Tibial nerve (tissue), 4 donors: Measurements from ENCODE around the gene CDC16. TPM values are rescaled to one million over a fixed set of nuclear protein-coding genes. Genes with fewer than 3 reads are reported as not detected.

Experiments
- DNase-seq, 2 donors: peaks; one replicate each; pipeline ENCODE4 v3.0.0-alpha.2; 2019; ENCODE audit warnings: low spot score in 2 of 2
- H3K27ac ChIP-seq, 4 donors: fragments of 200-600 bp; sonication (generic) in 3 of 4; one replicate each; pipeline ENCODE4 v1.5.1; 2017 to 2019; ENCODE audit warnings: mild to moderate bottlenecking in 1 of 4
- H3K27me3 ChIP-seq, 2 donors: fragments of 200-600 bp; sonication (generic) in 1 of 2; one replicate each; pipeline versions ENCODE4 v1.5.1 to v1.6.0; 2017 to 2019
- H3K36me3 ChIP-seq, 3 donors: fragments of 200-600 bp; sonication (generic); one replicate each; pipeline ENCODE4 v1.5.1; 2018 to 2019
- H3K4me1 ChIP-seq, 4 donors: fragments of 200-600 bp; sonication (generic) in 3 of 4; one replicate each; pipeline ENCODE4 v1.5.1; 2017 to 2019
- H3K4me3 ChIP-seq, 4 donors: fragments of 200-600 bp; sonication (generic) in 3 of 4; one replicate each; pipeline ENCODE4 v1.5.1; 2017 to 2019; ENCODE audit warnings: mild to moderate bottlenecking in 1 of 4, moderate library complexity in 1 of 4
- H3K9me3 ChIP-seq, 4 donors: fragments of 200-600 bp; sonication (generic) in 3 of 4; one replicate each; pipeline ENCODE4 v1.5.1; 2017 to 2019
- EP300 ChIP-seq, 2 donors: sonication (generic); formaldehyde crosslinking; IDR thresholded peaks; one replicate each; pipeline ENCODE4 v1.6.1; 2017; ENCODE audit warnings: antibody characterized with exemption in 2 of 2, mild to moderate bottlenecking in 1 of 2
- POLR2A ChIP-seq, 2 donors: fragments of 450-650 bp; IDR thresholded peaks; one replicate each; pipeline ENCODE4 v1.6.1; 2017; ENCODE audit warnings: antibody characterized with exemption in 2 of 2, mild to moderate bottlenecking in 2 of 2, moderate library complexity in 2 of 2
- WGBS, 2 donors: methylation state at CpG; one replicate each; pipeline ENCODE4 v1.1.5; 2018; 5-methylcytosine and 5-hydroxymethylcytosine counted together
- total RNA-seq, 4 donors: library from RNA; depleted of rRNA; stranded (reverse); fragments of >200 nt; gene quantifications; one replicate each; pipeline ENCODE4 v1.1.0, GENCODE V29; 2016
- TF ChIP-seq, protein P1 (sequence below), 5 experiments: fragments of 200-600 bp in 3 of 5; fragments of 450-650 bp in 2 of 5; sonication (generic) in 3 of 5; IDR thresholded peaks; one replicate each; pipeline ENCODE4 v1.5.1; 2016 to 2019; ENCODE audit warnings: antibody characterized with exemption in 5 of 5, mild to moderate bottlenecking in 3 of 5, moderate library complexity in 2 of 5

The CDC16 gene
- total RNA-seq, 4 donors from 2014 or later, result 43.9 to 87.0 (median 70.2) TPM

- H3K4me1 ChIP-seq, result peaks cover 0 to 21% (median 10%) of the 10 kb centered on the region in 4 donors
- WGBS, 2 donors, result 90 to 92% methylated on average over 7 of the region's 7 CpGs
- H3K4me3 ChIP-seq, result no peak overlapping the region
- no peaks in the 10 kb centered on the region for H3K9me3 ChIP-seq
- no peaks in the 10 kb centered on the region for H3K27me3 ChIP-seq
- H3K27ac ChIP-seq, result no peak overlapping the region
- peaks cover 0 to 61% (median 6%) of the 10 kb centered on the region in 3 donors for H3K36me3 ChIP-seq
- no peak for TF ChIP-seq EP300 (IDR thresholded peaks at IDR 0.05)
- TF ChIP-seq POLR2A (IDR thresholded peaks at IDR 0.05), result no peak
- TF ChIP-seq, protein P1, sequence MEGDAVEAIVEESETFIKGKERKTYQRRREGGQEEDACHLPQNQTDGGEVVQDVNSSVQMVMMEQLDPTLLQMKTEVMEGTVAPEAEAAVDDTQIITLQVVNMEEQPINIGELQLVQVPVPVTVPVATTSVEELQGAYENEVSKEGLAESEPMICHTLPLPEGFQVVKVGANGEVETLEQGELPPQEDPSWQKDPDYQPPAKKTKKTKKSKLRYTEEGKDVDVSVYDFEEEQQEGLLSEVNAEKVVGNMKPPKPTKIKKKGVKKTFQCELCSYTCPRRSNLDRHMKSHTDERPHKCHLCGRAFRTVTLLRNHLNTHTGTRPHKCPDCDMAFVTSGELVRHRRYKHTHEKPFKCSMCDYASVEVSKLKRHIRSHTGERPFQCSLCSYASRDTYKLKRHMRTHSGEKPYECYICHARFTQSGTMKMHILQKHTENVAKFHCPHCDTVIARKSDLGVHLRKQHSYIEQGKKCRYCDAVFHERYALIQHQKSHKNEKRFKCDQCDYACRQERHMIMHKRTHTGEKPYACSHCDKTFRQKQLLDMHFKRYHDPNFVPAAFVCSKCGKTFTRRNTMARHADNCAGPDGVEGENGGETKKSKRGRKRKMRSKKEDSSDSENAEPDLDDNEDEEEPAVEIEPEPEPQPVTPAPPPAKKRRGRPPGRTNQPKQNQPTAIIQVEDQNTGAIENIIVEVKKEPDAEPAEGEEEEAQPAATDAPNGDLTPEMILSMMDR (IDR thresholded peaks at IDR 0.05), result no peak
- DNase-seq, result no peak
Measured at GRCh38 chr13:114237415-114238112, 2.9 kb downstream of the CDC16 start.

GRCh38 chr13:114241918-114242317 is 7.2 kb downstream of the CDC16 start:
- DNase-seq, result no peak
- Histone ChIP-seq H3K9me3 (no peaks in the 10 kb centered on the region), H3K36me3 (peaks cover 0 to 99% (median 21%) of the 10 kb centered on the region in 3 donors), H3K4me3 (no peak overlapping the region), H3K27me3 (no peaks in the 10 kb centered on the region), H3K27ac (no peak overlapping the region), H3K4me1 (peaks cover 0 to under 1% (median 0%) of the 10 kb centered on the region in 4 donors)
- 93 to 96% methylated on average over 6 of the region's 6 CpGs for WGBS, 2 donors
- TF ChIP-seq, protein P1 (IDR thresholded peaks at IDR 0.05), result no peak
- no peak for TF ChIP-seq EP300 (IDR thresholded peaks at IDR 0.05)
- TF ChIP-seq POLR2A (IDR thresholded peaks at IDR 0.05), result no peak

DNA sequence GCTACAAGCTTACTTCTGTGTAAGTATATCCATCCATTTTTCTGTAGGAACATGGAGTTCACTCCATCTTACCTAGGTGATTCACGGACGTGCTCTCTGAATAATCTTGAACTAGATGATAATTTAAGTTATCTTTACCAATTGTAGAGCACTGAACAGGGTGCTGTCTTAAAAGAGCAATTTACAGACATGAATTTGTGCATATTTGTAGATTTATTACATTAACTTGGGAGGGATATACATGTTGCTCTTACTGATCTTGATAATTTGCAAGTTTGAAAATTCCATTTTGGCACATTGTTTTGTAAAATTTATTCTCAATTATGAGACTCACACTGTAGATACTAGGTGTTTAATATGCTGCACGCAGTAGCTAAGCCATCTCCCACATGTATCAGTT is 9.3 kb downstream of the CDC16 start:
- no peaks in the 10 kb centered on the region for H3K9me3 ChIP-seq
- peaks cover 0 to 99% (median 24%) of the 10 kb centered on the region in 3 donors for H3K36me3 ChIP-seq
- no peak for DNase-seq
- TF ChIP-seq EP300 (IDR thresholded peaks at IDR 0.05) (no peak), POLR2A (IDR thresholded peaks at IDR 0.05) (no peak)
- TF ChIP-seq, protein P1 (IDR thresholded peaks at IDR 0.05), result no peak
- no peak overlapping the region for H3K27ac ChIP-seq
- H3K4me3 ChIP-seq, result no peak overlapping the region
- H3K27me3 ChIP-seq, result no peaks in the 10 kb centered on the region
- H3K4me1 ChIP-seq, result no peaks in the 10 kb centered on the region
- WGBS, 2 donors, result 88 to 93% methylated on average over 3 of the region's 3 CpGs

- WGBS, 2 donors, result 81 to 84% methylated on average over 5 of the region's 5 CpGs
- no peaks in the 10 kb centered on the region for H3K9me3 ChIP-seq
- DNase-seq, result no peak
- H3K4me3 ChIP-seq, result no peak overlapping the region
- H3K27me3 ChIP-seq, result no peaks in the 10 kb centered on the region
- H3K4me1 ChIP-seq, result no peaks in the 10 kb centered on the region
- H3K36me3 ChIP-seq, result peaks cover 0 to 99% (median 24%) of the 10 kb centered on the region in 3 donors
- no peak for TF ChIP-seq EP300 (IDR thresholded peaks at IDR 0.05)
- TF ChIP-seq, protein P1 (IDR thresholded peaks at IDR 0.05), result no peak
- TF ChIP-seq POLR2A (IDR thresholded peaks at IDR 0.05), result no peak
- no peak overlapping the region for H3K27ac ChIP-seq
Measured at GRCh38 chr13:114244637-114245036, 9.9 kb downstream of the CDC16 start.

- no peak for DNase-seq
- 56 to 70% methylated on average over 3 of the region's 3 CpGs for WGBS, 2 donors
- Histone ChIP-seq H3K4me3 (no peak overlapping the region), H3K27ac (no peak overlapping the region), H3K4me1 (no peaks in the 10 kb centered on the region), H3K27me3 (no peaks in the 10 kb centered on the region), H3K36me3 (peaks cover 3 to 99% (median 27%) of the 10 kb centered on the region in 3 donors), H3K9me3 (no peaks in the 10 kb centered on the region)
- TF ChIP-seq POLR2A (IDR thresholded peaks at IDR 0.05), result no peak
- TF ChIP-seq EP300 (IDR thresholded peaks at IDR 0.05), result no peak
- TF ChIP-seq, protein P1 (IDR thresholded peaks at IDR 0.05), result no peak
Measured at GRCh38 chr13:114248011-114248410, 13.3 kb downstream of the CDC16 start.
